ENCODE data around the gene MGRN1.

The MGRN1 gene

GRCh38 chr16:4654964-4655590 is 30.5 kb downstream of the MGRN1 start:
- no peak for DNase-seq

GRCh38 chr16:4655801-4656200 is 31.2 kb downstream of the MGRN1 start:
- DNase-seq: no peak

GRCh38 chr16:4656221-4656620 is 31.6 kb downstream of the MGRN1 start:
- DNase-seq: no peak

- no peak for DNase-seq
Measured at GRCh38 chr16:4656695-4657686, 32.4 kb downstream of the MGRN1 start.

- no peak for DNase-seq
Measured at GRCh38 chr16:4659363-4660353, 35.0 kb downstream of the MGRN1 start.

GRCh38 chr16:4660454-4661007 is 35.9 kb downstream of the MGRN1 start:
- DNase-seq: peak; percentile 29

- DNase-seq: no peak
Measured at GRCh38 chr16:4661661-4662060, 37.0 kb downstream of the MGRN1 start.

GRCh38 chr16:4663465-4663776 is 38.8 kb downstream of the MGRN1 start:
- no peak for DNase-seq

GRCh38 chr16:4663777-4664465 is 39.3 kb downstream of the MGRN1 start:
- DNase-seq: no peak

GRCh38 chr16:4664538-4665418 is 40.2 kb downstream of the MGRN1 start:
- DNase-seq: peak; percentile 19

- DNase-seq: no peak
Measured at GRCh38 chr16:4666537-4667202, 42.0 kb downstream of the MGRN1 start.

- DNase-seq: no peak
Measured at GRCh38 chr16:4667203-4667963, 42.8 kb downstream of the MGRN1 start.

- no peak for DNase-seq
Measured at GRCh38 chr16:4668313-4668960, 43.8 kb downstream of the MGRN1 start.

- no peak for DNase-seq
Measured at GRCh38 chr16:4673387-4674046, 48.9 kb downstream of the MGRN1 start.

GRCh38 chr16:4674926-4675530 is 50.4 kb downstream of the MGRN1 start:
- DNase-seq: no peak

GRCh38 chr16:4675864-4676786 is 51.5 kb downstream of the MGRN1 start:
- peak; percentile 54 for DNase-seq

GRCh38 chr16:4676831-4677230 is 52.2 kb downstream of the MGRN1 start:
- no peak for DNase-seq
